K562 (cell line): ENCODE results near the gene NECTIN1. TPM values are rescaled to one million over a fixed set of nuclear protein-coding genes. Genes with fewer than 3 reads are reported as not detected.
A peak's percentile ranks its signal among the peaks of the same experiment; 100 is the strongest.

Experiments used
- CBX1 ChIP-seq: sonication (generic); IDR thresholded peaks from 2 replicates; pipeline ENCODE4 v1.6.1; 2016; ENCODE audit warnings: antibody characterized with exemption, low read depth, mild to moderate bottlenecking
- E2F6 ChIP-seq, 2 experiments: IDR thresholded peaks; 2 replicates each; pipeline ENCODE4 v1.6.1; 2011; ENCODE audit warnings: borderline replicate concordance in 1 of 2, control low read depth in 1 of 2, low read depth in 1 of 2, low read length in 1 of 2, mild to moderate bottlenecking in 1 of 2, mixed read lengths in 1 of 2, moderate library complexity in 1 of 2; ENCODE audit not compliant: insufficient read depth in 1 of 2, insufficient read length in 1 of 2, poor library complexity in 1 of 2, severe bottlenecking in 1 of 2; ENCODE audit errors: extremely low read depth in 1 of 2
- GTF2E2 ChIP-seq: fragments of 200-800 bp; sonication (Bioruptor generic); IDR thresholded peaks from 2 replicates; pipeline ENCODE4 v1.6.1; 2016; ENCODE audit warnings: missing genetic modification characterization, missing compliant biosample characterization
- GTF3C2 ChIP-seq: IDR thresholded peaks from 3 replicates; pipeline ENCODE4 v1.6.1; 2011; ENCODE audit warnings: borderline replicate concordance, mild to moderate bottlenecking, moderate library complexity; ENCODE audit not compliant: insufficient read length; ENCODE audit errors: extremely low read depth
- HMGN3 ChIP-seq: IDR thresholded peaks from 2 replicates; pipeline ENCODE4 v1.6.1; 2011; ENCODE audit warnings: borderline replicate concordance, low read depth, mild to moderate bottlenecking, mixed read lengths, low read length; ENCODE audit not compliant: insufficient read length; ENCODE audit errors: extremely low read depth
- ILF3 ChIP-seq: fragments of 450-650 bp; IDR thresholded peaks from 2 replicates; pipeline ENCODE4 v1.6.1; 2018; ENCODE audit warnings: antibody characterized with exemption, mild to moderate bottlenecking, moderate library complexity, borderline replicate concordance
- MAFG ChIP-seq: fragments of 450-650 bp; conservative IDR thresholded peaks from 2 replicates; pipeline ENCODE4 v1.6.1; 2016; ENCODE audit warnings: missing genetic modification characterization, missing compliant biosample characterization
- NFE2 ChIP-seq: IDR thresholded peaks from 2 replicates; pipeline ENCODE4 v1.6.1; 2014; ENCODE audit warnings: antibody characterized with exemption, low read depth
- NKRF ChIP-seq: fragments of 450-650 bp; IDR thresholded peaks from 2 replicates; pipeline ENCODE4 v1.6.1; 2016; ENCODE audit warnings: borderline replicate concordance
- NR2C1 ChIP-seq, 2 experiments: fragments of 450-650 bp; IDR thresholded peaks; 2 replicates each; pipeline ENCODE4 v1.6.1; 2017; ENCODE audit warnings: mild to moderate bottlenecking in 2 of 2, antibody characterized with exemption in 1 of 2, inconsistent platforms in 1 of 2, missing compliant biosample characterization in 1 of 2, missing genetic modification characterization in 1 of 2
- POLR2AphosphoS5 ChIP-seq: IDR thresholded peaks from 2 replicates; pipeline ENCODE4 v1.6.1; 2011; ENCODE audit warnings: mild to moderate bottlenecking, low read depth, low read length, moderate library complexity; ENCODE audit not compliant: control insufficient read depth, insufficient read depth
- RBM22 ChIP-seq: fragments of 200-400 bp; formaldehyde crosslinking; IDR thresholded peaks from 2 replicates; pipeline ENCODE4 v1.6.1; 2018; ENCODE audit warnings: low read length, low read depth; ENCODE audit not compliant: poor library complexity, severe bottlenecking
- RFX5 ChIP-seq: IDR thresholded peaks from 2 replicates; pipeline ENCODE4 v1.6.1; 2011; ENCODE audit warnings: low read depth, mild to moderate bottlenecking, improper control_type of control experiment, low read length
- SIRT6 ChIP-seq: IDR thresholded peaks from one replicate; pipeline ENCODE4 v1.6.1; 2012; ENCODE audit warnings: low read depth, mild to moderate bottlenecking, control low read depth, inconsistent platforms, low read length, moderate library complexity
- SMAD2 ChIP-seq: fragments of 150-350 bp; IDR thresholded peaks from 2 replicates; pipeline ENCODE4 v1.6.1; 2014; ENCODE audit warnings: low read depth, mild to moderate bottlenecking, low read length
- SMARCB1 ChIP-seq: IDR thresholded peaks from 2 replicates; pipeline ENCODE4 v1.6.1; 2011; ENCODE audit warnings: improper control_type of control experiment, low read depth; ENCODE audit not compliant: insufficient read length
- SMC3 ChIP-seq: conservative IDR thresholded peaks from 2 replicates; pipeline ENCODE4 v1.6.1; 2011; ENCODE audit warnings: low read depth, low read length, improper control_type of control experiment; ENCODE audit not compliant: insufficient read depth
- SP2 ChIP-seq: IDR thresholded peaks from 2 replicates; pipeline ENCODE4 v1.6.1; 2011; ENCODE audit warnings: mild to moderate bottlenecking, low read depth, low read length, moderate library complexity; ENCODE audit not compliant: poor library complexity, severe bottlenecking; ENCODE audit errors: extremely low read depth
- TAF15 ChIP-seq: fragments of 200-400 bp; formaldehyde crosslinking; IDR thresholded peaks from 2 replicates; pipeline ENCODE4 v1.6.1; 2017; ENCODE audit warnings: mild to moderate bottlenecking, low read depth, low read length, moderate library complexity
- ZKSCAN3 ChIP-seq: fragments of 250-450 bp; sonication (Bioruptor Pico); IDR thresholded peaks from 2 replicates; pipeline ENCODE4 v1.4.0; 2020
- ZNF444 ChIP-seq: fragments of 250-450 bp; sonication (Bioruptor Pico); IDR thresholded peaks from 2 replicates; pipeline ENCODE4 v1.4.0; 2020; ENCODE audit warnings: mild to moderate bottlenecking, moderate library complexity
- polyA plus RNA-seq, 8 experiments: library from polyadenylated mRNA; depleted of rRNA in 4 of 8; stranded (reverse) in 5 of 8; unstranded in 3 of 8; fragments of >200 nt; fragmentation: Nextera tagmentation in 2 of 8; fragmentation: Illumina TruSeq in 1 of 8; extraction: Ambion mirVana in 2 of 8; extraction: Trizol in 1 of 8; gene quantifications; 2 replicates each; pipeline versions ENCODE4 v1.2.1 to v1.2.3, GENCODE V29; 2011 to 2014; ENCODE audit warnings: inconsistent platforms in 1 of 8, missing spikeins in 1 of 8
- total RNA-seq, 7 experiments: library from RNA; depleted of rRNA in 6 of 7; stranded (reverse); fragments of >200 nt in 6 of 7; fragmentation: Illumina TruSeq in 2 of 7; extraction: Trizol in 2 of 7; gene quantifications; 2 replicates each; pipeline versions ENCODE4 v1.2.1 to v1.2.3, GENCODE V29; 2011 to 2021; ENCODE audit warnings: low replicate concordance in 1 of 7

Gene NECTIN1
- total and polyA plus RNA-seq, 9 of the 15 experiments (the other 6 are each of a cell fraction or from before 2014, with no cell fraction given) = 0.09 to 0.53 (median 0.23) TPM; not detected in 2

- TF ChIP-seq RBM22 = no peak
- TF ChIP-seq NR2C1 (IDR thresholded peaks at IDR 0.05) = no peak
- TF ChIP-seq NR2C1 (tag; IDR thresholded peaks at IDR 0.05) = no peak
- no peak for TF ChIP-seq E2F6 (IDR thresholded peaks at IDR 0.05; ENCODE audit: borderline replicate concordance in 1 of 2, extremely low read depth in 1 of 2, insufficient read depth in 1 of 2, insufficient read length in 1 of 2, low read depth in 1 of 2, low read length in 1 of 2, poor library complexity in 1 of 2, severe bottlenecking in 1 of 2)
- TF ChIP-seq ILF3 = no peak
- no peak for TF ChIP-seq SIRT6
- TF ChIP-seq NKRF = no peak
- no peak for TF ChIP-seq SMAD2
- no peak for TF ChIP-seq GTF2E2
- 0 out of 2 replicates have a peak, but pooled peaks have one; percentile 20 for TF ChIP-seq MAFG (tag)
- no peak for TF ChIP-seq HMGN3
- no peak for TF ChIP-seq TAF15
- TF ChIP-seq NFE2 = peak; percentile 86
- TF ChIP-seq ZNF444 (CRISPR knock-in tag) = no peak
- no peak for TF ChIP-seq SMC3
- TF ChIP-seq CBX1 = no peak
- TF ChIP-seq SP2 = no peak
- TF ChIP-seq ZKSCAN3 (CRISPR knock-in tag) = no peak
- TF ChIP-seq POLR2AphosphoS5 = no peak
- no peak for TF ChIP-seq RFX5
- TF ChIP-seq GTF3C2 = no peak
- no peak for TF ChIP-seq SMARCB1
These were observed 30.3 kb upstream of the NECTIN1 start (continued) for GRCh38 chr11:119759324-119759723.
